ENCODE data around the gene CEP170B.

DNA sequence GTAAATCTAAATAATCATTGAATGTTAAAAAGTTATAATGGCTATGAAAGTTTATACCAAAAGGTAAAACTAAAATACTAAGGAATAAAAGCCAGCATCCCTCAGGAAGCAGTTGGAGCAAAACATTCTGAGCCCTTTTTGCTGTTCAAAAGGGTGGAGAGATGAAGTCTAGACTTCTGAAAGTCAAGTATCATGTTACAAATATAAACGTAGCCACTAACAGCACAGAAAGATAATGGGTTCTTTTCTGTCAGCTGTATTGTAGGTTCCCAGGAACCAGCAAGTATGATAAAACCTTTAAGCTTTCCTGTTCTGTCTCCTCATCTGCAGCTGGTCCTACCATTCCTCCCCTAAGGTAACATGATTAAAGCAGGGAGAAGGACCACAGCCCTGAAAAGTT, 43.2 kb downstream of the CEP170B start:
- TF ChIP-seq, protein P1, sequence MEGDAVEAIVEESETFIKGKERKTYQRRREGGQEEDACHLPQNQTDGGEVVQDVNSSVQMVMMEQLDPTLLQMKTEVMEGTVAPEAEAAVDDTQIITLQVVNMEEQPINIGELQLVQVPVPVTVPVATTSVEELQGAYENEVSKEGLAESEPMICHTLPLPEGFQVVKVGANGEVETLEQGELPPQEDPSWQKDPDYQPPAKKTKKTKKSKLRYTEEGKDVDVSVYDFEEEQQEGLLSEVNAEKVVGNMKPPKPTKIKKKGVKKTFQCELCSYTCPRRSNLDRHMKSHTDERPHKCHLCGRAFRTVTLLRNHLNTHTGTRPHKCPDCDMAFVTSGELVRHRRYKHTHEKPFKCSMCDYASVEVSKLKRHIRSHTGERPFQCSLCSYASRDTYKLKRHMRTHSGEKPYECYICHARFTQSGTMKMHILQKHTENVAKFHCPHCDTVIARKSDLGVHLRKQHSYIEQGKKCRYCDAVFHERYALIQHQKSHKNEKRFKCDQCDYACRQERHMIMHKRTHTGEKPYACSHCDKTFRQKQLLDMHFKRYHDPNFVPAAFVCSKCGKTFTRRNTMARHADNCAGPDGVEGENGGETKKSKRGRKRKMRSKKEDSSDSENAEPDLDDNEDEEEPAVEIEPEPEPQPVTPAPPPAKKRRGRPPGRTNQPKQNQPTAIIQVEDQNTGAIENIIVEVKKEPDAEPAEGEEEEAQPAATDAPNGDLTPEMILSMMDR (IDR thresholded peaks at IDR 0.05; ENCODE audit: low read length) = no peak
- TF ChIP-seq EZH2 (IDR thresholded peaks at IDR 0.05; ENCODE audit: borderline replicate concordance, low read length) = no peak
